Measurements from ENCODE around the gene LHFPL4. TPM values are rescaled to one million over a fixed set of nuclear protein-coding genes. Genes with fewer than 3 reads are reported as not detected.

The LHFPL4 gene
- total RNA-seq, 1 donor from 2014 or later = not detected

GRCh38 chr3:9590282-9590791 lies 36.7 kb upstream of the LHFPL4 start:
- intact Hi-C loops (cut with DNase I) = no loop called here
- no peak for TF ChIP-seq CTCF (IDR thresholded peaks at IDR 0.05)
- no peaks in the 10 kb centered on the region for H3K9me3 ChIP-seq

GRCh38 chr3:9583792-9584191 lies 30.2 kb upstream of the LHFPL4 start:
- H3K36me3 ChIP-seq = no peaks in the 10 kb centered on the region
- H3K4me3 ChIP-seq = no peak overlapping the region
- no peak for ATAC-seq
- no peak for TF ChIP-seq CTCF (IDR thresholded peaks at IDR 0.05)
- H3K9me3 ChIP-seq = no peaks in the 10 kb centered on the region
- H3K27ac ChIP-seq = no peak overlapping the region
- no peak for DNase-seq
- intact Hi-C loops (cut with DNase I) = no loop called here
- H3K27me3 ChIP-seq = no peaks in the 10 kb centered on the region
- H3K4me1 ChIP-seq = no peaks in the 10 kb centered on the region

More at GRCh38 chr3:9590282-9590791, 36.7 kb upstream of the LHFPL4 start:
- Histone ChIP-seq H3K4me3 (no peak overlapping the region), H3K4me1 (no peaks in the 10 kb centered on the region), H3K36me3 (no peaks in the 10 kb centered on the region), H3K27ac (no peak overlapping the region), H3K27me3 (no peaks in the 10 kb centered on the region)
- no peak for ATAC-seq
- no peak for DNase-seq

GRCh38 chr3:9583371-9583770 lies 29.7 kb upstream of the LHFPL4 start:
- H3K27ac ChIP-seq = no peak overlapping the region
- TF ChIP-seq CTCF (IDR thresholded peaks at IDR 0.05) = no peak
- H3K9me3 ChIP-seq = no peaks in the 10 kb centered on the region
- no peaks in the 10 kb centered on the region for H3K36me3 ChIP-seq
- DNase-seq (no peak), ATAC-seq (no peak)
- no peak overlapping the region for H3K4me3 ChIP-seq
- intact Hi-C loops (cut with DNase I) = no loop called here
- no peaks in the 10 kb centered on the region for H3K4me1 ChIP-seq
- no peaks in the 10 kb centered on the region for H3K27me3 ChIP-seq

GRCh38 chr3:9582332-9582731 lies 28.7 kb upstream of the LHFPL4 start:
- no peaks in the 10 kb centered on the region for H3K27me3 ChIP-seq
- DNase-seq = no peak
- H3K27ac ChIP-seq = no peak overlapping the region
- H3K9me3 ChIP-seq = no peaks in the 10 kb centered on the region
- intact Hi-C loops (cut with DNase I) = no loop called here
- H3K36me3 ChIP-seq = no peaks in the 10 kb centered on the region
- ATAC-seq = no peak
- TF ChIP-seq CTCF (IDR thresholded peaks at IDR 0.05) = no peak
- H3K4me1 ChIP-seq = no peaks in the 10 kb centered on the region
- H3K4me3 ChIP-seq = no peak overlapping the region

GRCh38 chr3:9581742-9582141 lies 28.1 kb upstream of the LHFPL4 start:
- TF ChIP-seq CTCF (IDR thresholded peaks at IDR 0.05) = no peak
- no peaks in the 10 kb centered on the region for H3K4me1 ChIP-seq
- intact Hi-C loops (cut with DNase I) = no loop called here
- H3K27me3 ChIP-seq = no peaks in the 10 kb centered on the region
- H3K9me3 ChIP-seq = no peaks in the 10 kb centered on the region
- no peak for DNase-seq
- H3K4me3 ChIP-seq = no peak overlapping the region
- no peaks in the 10 kb centered on the region for H3K36me3 ChIP-seq
- H3K27ac ChIP-seq = no peak overlapping the region
- no peak for ATAC-seq

GRCh38 chr3:9569054-9569453 lies 15.4 kb upstream of the LHFPL4 start:
- intact Hi-C loops (cut with DNase I) = no loop called here
- Histone ChIP-seq H3K4me3 (no peak overlapping the region), H3K9me3 (peaks cover 10% of the 10 kb centered on the region), H3K36me3 (no peaks in the 10 kb centered on the region), H3K27me3 (peaks cover 12% of the 10 kb centered on the region), H3K27ac (no peak overlapping the region), H3K4me1 (no peaks in the 10 kb centered on the region)
- ATAC-seq = no peak
- no peak for TF ChIP-seq CTCF (IDR thresholded peaks at IDR 0.05)
- DNase-seq = no peak
